GM06990 (cell line): ENCODE measurements around the gene GPS2.

Experiments
- DNase-seq: peaks from one replicate; pipeline ENCODE4 v3.0.0-alpha.2; 2011; ENCODE audit not compliant: insufficient read length; ENCODE audit errors: extremely low read depth
- H3K27me3 ChIP-seq: replicated peaks from 2 replicates; pipeline ENCODE4 v1.6.0; 2011; ENCODE audit warnings: low read length; ENCODE audit not compliant: control insufficient read depth, insufficient read depth
- H3K36me3 ChIP-seq: 2 replicates; pipeline ENCODE4 v1.5.1; 2011; ENCODE audit warnings: low read length; ENCODE audit not compliant: control insufficient read depth, insufficient read depth
- H3K4me3 ChIP-seq: replicated peaks from 2 replicates; pipeline ENCODE4 v1.5.1; 2011; ENCODE audit warnings: low read depth, mild to moderate bottlenecking, control low read depth, low read length
- CTCF ChIP-seq: IDR thresholded peaks from 2 replicates; pipeline ENCODE4 v1.5.1; 2011; ENCODE audit warnings: low read length, control low read depth, mild to moderate bottlenecking, inconsistent platforms; ENCODE audit not compliant: insufficient read depth, poor library complexity, severe bottlenecking

The GPS2 gene

GRCh38 chr17:7356072-7356549 is 41.0 kb upstream of the GPS2 start:
- H3K27me3 ChIP-seq: no peaks in the 10 kb centered on the region
- DNase-seq: peak; percentile 82
- no peak overlapping the region for H3K4me3 ChIP-seq
- peak; percentile 97 for TF ChIP-seq CTCF
- no peaks in the 10 kb centered on the region for H3K36me3 ChIP-seq

GRCh38 chr17:7355573-7355972 is 40.4 kb upstream of the GPS2 start:
- Histone ChIP-seq H3K36me3 (no peaks in the 10 kb centered on the region), H3K27me3 (no peaks in the 10 kb centered on the region), H3K4me3 (no peak overlapping the region)
- DNase-seq: no peak
- TF ChIP-seq CTCF: no peak

GRCh38 chr17:7355053-7355452 is 39.9 kb upstream of the GPS2 start, which contains the start of gene TMEM95:
Gene TMEM95, plus strand, starts transcription at chr17:7355156. Its CDS starts 49 bp downstream, at chr17:7355205.
- no peaks in the 10 kb centered on the region for H3K36me3 ChIP-seq
- no peak for TF ChIP-seq CTCF
- no peak for DNase-seq
- no peak within 1 kb of the TSS for H3K4me3 ChIP-seq
- H3K27me3 ChIP-seq: no peaks in the 10 kb centered on the region

- no peak for DNase-seq
- Histone ChIP-seq H3K4me3 (no peak overlapping the region), H3K36me3 (no peaks in the 10 kb centered on the region; the same call in 1 of the 2 replicates), H3K27me3 (no peaks in the 10 kb centered on the region)
- TF ChIP-seq CTCF: no peak
Measured at GRCh38 chr17:7354262-7354843, 39.2 kb upstream of the GPS2 start.

- no peak for DNase-seq
- H3K36me3 ChIP-seq: peaks cover 6% of the 10 kb centered on the region
- H3K27me3 ChIP-seq: no peaks in the 10 kb centered on the region
- TF ChIP-seq CTCF: no peak
- peak overlapping the region; percentile 75 for H3K4me3 ChIP-seq
Measured at GRCh38 chr17:7352910-7353635, 37.9 kb upstream of the GPS2 start.
